ENCODE data around the gene THAP8. TPM values are rescaled to one million over a fixed set of nuclear protein-coding genes. Genes with fewer than 3 reads are reported as not detected.

Gene THAP8
- total and polyA plus RNA-seq, 10 of the 15 experiments (the other 5 are each of a cell fraction or from before 2014, with no cell fraction given) = 0.24 to 4.4 (median 2.6) TPM

DNA sequence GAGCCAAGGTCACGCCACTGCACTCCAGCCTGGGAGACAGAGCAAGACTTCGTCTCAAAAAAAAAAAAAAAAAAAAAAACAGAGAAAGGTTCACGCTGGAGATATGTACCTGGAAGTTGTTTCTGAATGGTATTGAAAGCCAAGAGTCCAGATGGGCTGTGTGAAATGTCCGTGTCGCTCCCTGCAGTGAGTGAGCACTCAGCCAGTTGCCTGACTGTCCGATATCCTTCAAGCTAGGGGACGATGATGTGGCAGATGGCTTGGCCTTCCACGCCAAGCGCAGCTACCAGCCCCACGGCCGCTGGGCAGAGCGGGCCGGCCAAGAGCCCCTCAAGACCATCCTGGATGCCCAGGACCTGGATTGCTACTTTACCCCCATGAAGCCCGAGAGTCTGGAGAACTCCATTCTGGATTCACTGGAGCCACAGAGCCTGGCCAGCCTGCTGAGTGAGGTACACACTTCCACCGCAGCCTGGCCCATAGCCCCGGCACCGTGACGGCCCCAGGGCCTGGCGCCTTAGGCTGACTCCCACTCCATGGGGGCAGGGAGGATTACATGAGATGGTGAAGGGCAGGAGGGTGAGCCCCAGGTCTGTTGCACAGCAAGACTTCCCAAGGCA lies 45.2 kb upstream of the THAP8 start:
- H3K9ac ChIP-seq (ENCODE audit: control insufficient read depth, insufficient read depth, low read length) = no peak overlapping the region
- SMC1A ChIA-PET (ENCODE audit: uncharacterized antibody, unreplicated experiment) = no interaction called here
- no peak for DNase-seq (ENCODE audit: low read depth, low spot score)
- TF ChIP-seq RAD51 (IDR thresholded peaks at IDR 0.05) (no peak), POLR2A (IDR thresholded peaks at IDR 0.05; ENCODE audit: low read depth, low read length) (no peak), SP1 (IDR thresholded peaks at IDR 0.05; ENCODE audit: low read depth, low read length) (no peak), POU2F2 (IDR thresholded peaks at IDR 0.05; ENCODE audit: borderline replicate concordance, low read depth, low read length) (no peak), SMAD5 (IDR thresholded peaks at IDR 0.05; ENCODE audit: low read depth) (no peak), ZNF217 (IDR thresholded peaks at IDR 0.05) (no peak), KAT2A (conservative IDR thresholded peaks at IDR 0.05; ENCODE audit: control insufficient read depth, low read depth, low read length) (no peak), NBN (IDR thresholded peaks at IDR 0.05) (no peak), ZNF622 (IDR thresholded peaks at IDR 0.05) (no peak), SMARCA5 (IDR thresholded peaks at IDR 0.05) (no peak), HDAC2 (IDR thresholded peaks at IDR 0.05) (no peak), RFX5 (IDR thresholded peaks at IDR 0.05; ENCODE audit: low read depth, low read length) (no peak), EGR1 (IDR thresholded peaks at IDR 0.05; ENCODE audit: borderline replicate concordance in 1 of 2, low read depth in 2 of 2, low read length in 2 of 2) (no peak), ZBED1 (IDR thresholded peaks at IDR 0.05; ENCODE audit: borderline replicate concordance) (no peak), MYC (IDR thresholded peaks at IDR 0.05; ENCODE audit: insufficient read depth, insufficient read length, insufficient replicate concordance, low read length, severe bottlenecking) (no peak), ETV6 (conservative IDR thresholded peaks at IDR 0.05 in 1 of 2, IDR thresholded peaks at IDR 0.05 in 1 of 2; ENCODE audit: borderline replicate concordance in 1 of 2, low read depth in 1 of 2) (no peak), ZNF207 (IDR thresholded peaks at IDR 0.05; ENCODE audit: borderline replicate concordance) (no peak), YBX1 (IDR thresholded peaks at IDR 0.05) (no peak)
- TF ChIP-seq, protein P1, sequence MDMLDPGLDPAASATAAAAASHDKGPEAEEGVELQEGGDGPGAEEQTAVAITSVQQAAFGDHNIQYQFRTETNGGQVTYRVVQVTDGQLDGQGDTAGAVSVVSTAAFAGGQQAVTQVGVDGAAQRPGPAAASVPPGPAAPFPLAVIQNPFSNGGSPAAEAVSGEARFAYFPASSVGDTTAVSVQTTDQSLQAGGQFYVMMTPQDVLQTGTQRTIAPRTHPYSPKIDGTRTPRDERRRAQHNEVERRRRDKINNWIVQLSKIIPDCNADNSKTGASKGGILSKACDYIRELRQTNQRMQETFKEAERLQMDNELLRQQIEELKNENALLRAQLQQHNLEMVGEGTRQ (IDR thresholded peaks at IDR 0.05; ENCODE audit: borderline replicate concordance, low read depth, low read length) = no peak
- 97% methylated on average over 17 of the region's 19 CpGs for WGBS (ENCODE audit: insufficient coverage, insufficient replicate concordance, low lambda C conversion rate, missing lambda C conversion rate)
- H3K27me3 ChIP-seq (replicated peaks in 1 of 2; ENCODE audit: control insufficient read depth in 2 of 2, insufficient read depth in 2 of 2, low read length in 1 of 2) = no peaks in the 10 kb centered on the region
- no peaks in the 10 kb centered on the region for H4K20me1 ChIP-seq (ENCODE audit: control insufficient read depth, insufficient read depth)
- no peaks in the 10 kb centered on the region for H3K79me2 ChIP-seq (ENCODE audit: control insufficient read depth, insufficient read depth, low read length)
- in situ Hi-C loops (cut with MboI) = no loop called here
- H2AFZ ChIP-seq (ENCODE audit: control insufficient read depth, low read depth, low read length) = no peak overlapping the region
- POLR2A ChIA-PET = interaction anchor here (0.6 to 1.0 kb wide), 2 partner anchors 19 to 41 kb away, joined by 5 to 8 read pairs; no protein-coding TSS in a partner anchor
- BruUV-seq (replicated peaks) = no TSS peak
- no peak overlapping the region for H3K27ac ChIP-seq (ENCODE audit: control insufficient read depth, insufficient read depth)
- no peaks in the 10 kb centered on the region for H3K4me1 ChIP-seq (ENCODE audit: control insufficient read depth, insufficient read depth, low read length)
- no peaks in the 10 kb centered on the region for H3K9me3 ChIP-seq (replicated peaks; ENCODE audit: control insufficient read depth, insufficient read depth, low read length)
- no peak for FAIRE-seq
- RAD21 ChIA-PET (ENCODE audit: unreplicated experiment) = no interaction called here
- no peak for ATAC-seq
- intact Hi-C loops (cut with micrococcal nuclease; ENCODE audit: unreplicated experiment) = no loop called here
- CTCF ChIA-PET = no interaction called here
- H3K4me2 ChIP-seq (ENCODE audit: control insufficient read depth, insufficient read depth) = no peak overlapping the region
- peaks cover 0 to 26% of the 10 kb centered on the region in 2 experiments; a peak in 3 of 4 replicates for H3K36me3 ChIP-seq (ENCODE audit: control insufficient read depth in 2 of 2, insufficient read depth in 2 of 2, low read length in 1 of 2)
- H3K4me3 ChIP-seq = no peak overlapping the region
